Gastrocnemius medialis (tissue), 4 donors: ENCODE results near the gene ACAA2.

Experiments
- POLR2A ChIP-seq, 2 donors: fragments of 450-650 bp; IDR thresholded peaks; one replicate each; pipeline ENCODE4 v1.6.1; 2017; ENCODE audit warnings: antibody characterized with exemption in 2 of 2, mild to moderate bottlenecking in 2 of 2, moderate library complexity in 2 of 2
- TF ChIP-seq, protein P1 (sequence below), 5 experiments: fragments of 450-650 bp in 3 of 5; fragments of 200-600 bp in 2 of 5; sonication (generic) in 2 of 5; IDR thresholded peaks in 4 of 5; conservative IDR thresholded peaks in 1 of 5; 1 replicate in 4 of 5; 2 replicates in 1 of 5; pipeline ENCODE4 v1.5.1; 2016 to 2019; ENCODE audit warnings: antibody characterized with exemption in 5 of 5, mild to moderate bottlenecking in 3 of 5, moderate library complexity in 3 of 5

- TF ChIP-seq, protein P1, sequence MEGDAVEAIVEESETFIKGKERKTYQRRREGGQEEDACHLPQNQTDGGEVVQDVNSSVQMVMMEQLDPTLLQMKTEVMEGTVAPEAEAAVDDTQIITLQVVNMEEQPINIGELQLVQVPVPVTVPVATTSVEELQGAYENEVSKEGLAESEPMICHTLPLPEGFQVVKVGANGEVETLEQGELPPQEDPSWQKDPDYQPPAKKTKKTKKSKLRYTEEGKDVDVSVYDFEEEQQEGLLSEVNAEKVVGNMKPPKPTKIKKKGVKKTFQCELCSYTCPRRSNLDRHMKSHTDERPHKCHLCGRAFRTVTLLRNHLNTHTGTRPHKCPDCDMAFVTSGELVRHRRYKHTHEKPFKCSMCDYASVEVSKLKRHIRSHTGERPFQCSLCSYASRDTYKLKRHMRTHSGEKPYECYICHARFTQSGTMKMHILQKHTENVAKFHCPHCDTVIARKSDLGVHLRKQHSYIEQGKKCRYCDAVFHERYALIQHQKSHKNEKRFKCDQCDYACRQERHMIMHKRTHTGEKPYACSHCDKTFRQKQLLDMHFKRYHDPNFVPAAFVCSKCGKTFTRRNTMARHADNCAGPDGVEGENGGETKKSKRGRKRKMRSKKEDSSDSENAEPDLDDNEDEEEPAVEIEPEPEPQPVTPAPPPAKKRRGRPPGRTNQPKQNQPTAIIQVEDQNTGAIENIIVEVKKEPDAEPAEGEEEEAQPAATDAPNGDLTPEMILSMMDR (IDR thresholded peaks at IDR 0.05 in 4 of 5, conservative IDR thresholded peaks at IDR 0.05 in 1 of 5) = no peak
- no peak for TF ChIP-seq POLR2A (IDR thresholded peaks at IDR 0.05)
Observed at GRCh38 chr18:49850636-49851035, 37.3 kb upstream of the ACAA2 start.
